Measurements from ENCODE around the gene CHRDL2.

GRCh38 chr11:74717221-74717969, 13.8 kb downstream of the CHRDL2 start:
- TF ChIP-seq CTCF (tag by site-specific recombination; IDR thresholded peaks at IDR 0.05) (no peak), ELK4 (IDR thresholded peaks at IDR 0.05; ENCODE audit: borderline replicate concordance, low read depth, low read length) (no peak), PRDM10 (tag by site-specific recombination; IDR thresholded peaks at IDR 0.05) (no peak), ZNF350 (tag by site-specific recombination; IDR thresholded peaks at IDR 0.05) (no peak), ZNF624 (tag by site-specific recombination; IDR thresholded peaks at IDR 0.05) (no peak), ZNF214 (tag by site-specific recombination; IDR thresholded peaks at IDR 0.05; ENCODE audit: borderline replicate concordance) (no peak), ZNF133 (tag by site-specific recombination; IDR thresholded peaks at IDR 0.05) (no peak), SP2 (tag by site-specific recombination; IDR thresholded peaks at IDR 0.05) (no peak), RBAK (tag by site-specific recombination; IDR thresholded peaks at IDR 0.05) (no peak), ZNF830 (tag by site-specific recombination; IDR thresholded peaks at IDR 0.05; ENCODE audit: low read depth) (no peak), ZBTB11 (tag by site-specific recombination; conservative IDR thresholded peaks at IDR 0.05; ENCODE audit: low read depth) (no peak)
